Right lobe of liver (tissue), 4 donors: Measurements from ENCODE around the gene ACSL3.

Experiments used
- CTCF ChIP-seq, 4 donors: fragments of 200-600 bp in 3 of 4; fragments of 450-650 bp in 1 of 4; IDR thresholded peaks; one replicate each; pipeline versions ENCODE4 v1.5.1 to v1.8.0; 2016 to 2022; ENCODE audit warnings: antibody characterized with exemption in 4 of 4, mild to moderate bottlenecking in 2 of 4
- POLR2A ChIP-seq: fragments of 450-650 bp; IDR thresholded peaks from one replicate; pipeline ENCODE4 v1.6.1; 2017; ENCODE audit warnings: antibody characterized with exemption, mild to moderate bottlenecking
- donor health status: DM: no; HTN: no; CAD: no.
- donor health status: DM: no; HTN: no; CAD: no.
- donor health status: DM: no; HTN: yes; CAD: no.

GRCh38 chr2:222931659-222932058 is 70.8 kb downstream of the ACSL3 start:
- no peak for TF ChIP-seq CTCF (IDR thresholded peaks at IDR 0.05)
- no peak for TF ChIP-seq POLR2A
